Measurements from ENCODE around the gene VPS29.

Gene VPS29

GRCh38 chr12:110501752-110502738 lies at the start of gene VPS29, which contains the start of gene RAD9B:
TSS of gene VPS29 (minus strand) at chr12:110502111. CDS start at chr12:110502051, 60 bp downstream.
TSS of gene RAD9B (plus strand) at chr12:110502331. CDS start at chr12:110502338, 7 bp downstream.
- H3K4me3 ChIP-seq, result peak within 1 kb of the TSS; percentile 86 to 97
- no peak for TF ChIP-seq CTCF (IDR thresholded peaks at IDR 0.05)
- intact Hi-C loops (cut with DNase I; ENCODE audit: low total_unique reads), result loop anchor here (5.0 kb wide), 1 partner anchor 35 kb away; the partner anchor contains the start of genes FAM216A and GPN3
- H3K9me3 ChIP-seq, result no peaks in the 10 kb centered on the region
- peaks cover 0 to 38% (median 22%) of the 10 kb centered on the region in 4 donors for H3K4me1 ChIP-seq
- H3K27me3 ChIP-seq, result no peaks in the 10 kb centered on the region
- DNase-seq, result peak; percentile 98 to 99
- no peaks in the 10 kb centered on the region for H3K36me3 ChIP-seq
- H3K27ac ChIP-seq, result peak within 1 kb of the TSS; percentile 93 to 95

- H3K27ac ChIP-seq, result no peak overlapping the region
- intact Hi-C loops (cut with DNase I; ENCODE audit: low total_unique reads), result no loop called here
- no peak for TF ChIP-seq CTCF (IDR thresholded peaks at IDR 0.05)
These were observed 49.1 kb upstream of the VPS29 start for GRCh38 chr12:110550981-110551380.

GRCh38 chr12:110549716-110550115 lies 47.8 kb upstream of the VPS29 start:
- intact Hi-C loops (cut with DNase I; ENCODE audit: low total_unique reads), result no loop called here
- Histone ChIP-seq H3K36me3 (peaks cover 0 to 18% (median 5%) of the 10 kb centered on the region in 3 donors), H3K4me1 (peaks cover 0 to 31% (median 17%) of the 10 kb centered on the region in 4 donors), H3K9me3 (no peaks in the 10 kb centered on the region), H3K27me3 (no peaks in the 10 kb centered on the region), H3K27ac (no peak overlapping the region), H3K4me3 (no peak overlapping the region)
- no peak for TF ChIP-seq CTCF (IDR thresholded peaks at IDR 0.05)
- DNase-seq, result no peak

More at GRCh38 chr12:110550981-110551380, 49.1 kb upstream of the VPS29 start:
- no peak overlapping the region for H3K4me3 ChIP-seq
- no peaks in the 10 kb centered on the region for H3K9me3 ChIP-seq
- H3K36me3 ChIP-seq, result peaks cover 0 to 13% (median 5%) of the 10 kb centered on the region in 3 donors
- no peaks in the 10 kb centered on the region for H3K27me3 ChIP-seq
- peaks cover 0 to 31% (median 13%) of the 10 kb centered on the region in 4 donors for H3K4me1 ChIP-seq
- DNase-seq, result no peak

- TF ChIP-seq CTCF (IDR thresholded peaks at IDR 0.05), result no peak
- Histone ChIP-seq H3K4me1 (peaks cover 0 to 40% (median 25%) of the 10 kb centered on the region in 4 donors), H3K4me3 (no peak overlapping the region), H3K36me3 (peaks cover 0 to 20% (median 5%) of the 10 kb centered on the region in 3 donors), H3K27me3 (no peaks in the 10 kb centered on the region), H3K9me3 (no peaks in the 10 kb centered on the region), H3K27ac (no peak overlapping the region)
- DNase-seq, result no peak
- intact Hi-C loops (cut with DNase I; ENCODE audit: low total_unique reads), result no loop called here
These were observed 46.8 kb upstream of the VPS29 start for GRCh38 chr12:110548678-110549077.

- Histone ChIP-seq H3K27ac (no peak overlapping the region), H3K4me3 (no peak overlapping the region), H3K9me3 (no peaks in the 10 kb centered on the region), H3K27me3 (no peaks in the 10 kb centered on the region), H3K36me3 (peaks cover 0 to 20% (median 5%) of the 10 kb centered on the region in 3 donors), H3K4me1 (peaks cover 0 to 55% (median 38%) of the 10 kb centered on the region in 4 donors)
- intact Hi-C loops (cut with DNase I; ENCODE audit: low total_unique reads), result no loop called here
- no peak for TF ChIP-seq CTCF (IDR thresholded peaks at IDR 0.05)
- no peak for DNase-seq
These were observed 45.2 kb upstream of the VPS29 start for GRCh38 chr12:110547090-110547489.
